Panc1 (cell line): ENCODE results near the gene PRDX2. TPM values are rescaled to one million over a fixed set of nuclear protein-coding genes. Genes with fewer than 3 reads are reported as not detected.
A peak's percentile ranks its signal among the peaks of the same experiment; 100 is the strongest.
"Not testable (repeated sequence)": the region's sequence is repeated elsewhere in the genome, so short reads cannot be mapped to it uniquely, and the experiment has no call there.

Experiments used
- ATAC-seq: fragments of 200-7000 bp; cut with Tn5 transposase; 2 replicates; pipeline ENCODE4 v1.9.1; 2020; ENCODE audit warnings: mild to moderate bottlenecking, moderate library complexity
- Bru-seq: library from RNA; stranded (reverse); fragments of 400-500 nt; gene quantifications from one replicate; lab custom pipeline; 2021; lab: Mats Ljungman, UMichigan
- BruChase-seq, 2 experiments: library from RNA; stranded (reverse); fragments of 400-500 nt; gene quantifications; one replicate each; lab custom pipeline; 2021; lab: Mats Ljungman, UMichigan
- BruUV-seq: library from RNA; stranded (reverse); fragments of 400-500 nt; replicated peaks from 2 replicates; lab custom pipeline; 2021; lab: Mats Ljungman, UMichigan
- CTCF ChIA-PET: fragments of 300-600 bp; sonication (Branson Sonifier 250); formaldehyde crosslinking; loops from one replicate; lab custom pipeline; 2022; ENCODE audit warnings: antibody characterized with exemption; lab: Charles Lee
- POLR2A ChIA-PET: fragments of 300-600 bp; sonication (Branson Sonifier 250); formaldehyde crosslinking; loops from one replicate; lab custom pipeline; 2022; ENCODE audit warnings: antibody characterized with exemption; lab: Charles Lee
- DNase-seq: peaks from one replicate; pipeline ENCODE4 v3.0.0-alpha.2; 2010; ENCODE audit warnings: low read depth, low spot score
- H3K27ac ChIP-seq: 2 replicates; pipeline ENCODE4 v1.5.1; 2011; ENCODE audit warnings: mild to moderate bottlenecking, low read length, inconsistent platforms
- H3K27me3 ChIP-seq: fragments of 200-500 bp; sonication (Bioruptor generic); 2 replicates; pipeline ENCODE4 v1.6.0; 2014; ENCODE audit warnings: low read length, inconsistent platforms; ENCODE audit not compliant: control insufficient read depth, insufficient read depth
- H3K36me3 ChIP-seq: fragments of 200-500 bp; sonication (Bioruptor generic); 2 replicates; pipeline ENCODE4 v1.5.1; 2014; ENCODE audit warnings: inconsistent platforms, mild to moderate bottlenecking, low read length, moderate library complexity; ENCODE audit not compliant: control insufficient read depth, insufficient read depth
- H3K4me1 ChIP-seq: 2 replicates; pipeline ENCODE4 v1.5.1; 2011; ENCODE audit warnings: inconsistent platforms, mild to moderate bottlenecking, low read length, moderate library complexity; ENCODE audit not compliant: control insufficient read depth, insufficient read depth
- H3K4me3 ChIP-seq, 2 experiments: 2 replicates each; pipeline ENCODE4 v1.5.1; 2011 to 2012; ENCODE audit warnings: low read depth in 2 of 2, low read length in 2 of 2, mild to moderate bottlenecking in 2 of 2, inconsistent platforms in 1 of 2, moderate library complexity in 1 of 2
- H3K9me3 ChIP-seq: fragments of 200-500 bp; sonication (Bioruptor generic); 2 replicates; pipeline ENCODE4 v1.5.1; 2014; ENCODE audit warnings: low read depth, mild to moderate bottlenecking, inconsistent platforms, low read length, moderate library complexity; ENCODE audit not compliant: control insufficient read depth, insufficient read depth
- POLR2AphosphoS5 ChIP-seq: IDR thresholded peaks from 2 replicates; pipeline ENCODE4 v1.6.1; 2012; ENCODE audit warnings: mild to moderate bottlenecking, low read depth, low read length, moderate library complexity
- REST ChIP-seq, 2 experiments: IDR thresholded peaks; 2 replicates each; pipeline ENCODE4 v1.6.1; 2011 to 2012; ENCODE audit warnings: low read depth in 2 of 2, control low read depth in 1 of 2, low read length in 1 of 2, mild to moderate bottlenecking in 1 of 2, moderate library complexity in 1 of 2; ENCODE audit not compliant: insufficient read depth in 1 of 2
- SIN3A ChIP-seq: IDR thresholded peaks from 2 replicates; pipeline ENCODE4 v1.6.1; 2012; ENCODE audit warnings: low read depth, mild to moderate bottlenecking, low read length, moderate library complexity, borderline replicate concordance; ENCODE audit not compliant: insufficient read depth
- TCF7L2 ChIP-seq: IDR thresholded peaks from 2 replicates; pipeline ENCODE4 v1.6.1; 2011; ENCODE audit warnings: mild to moderate bottlenecking, low read depth, low read length, inconsistent platforms
- in situ Hi-C: cut with HindIII; loops from 2 replicates; pipeline ENCODE4 v1.10.0; 2016; ENCODE audit warnings: low sequenced_read_pairs, low pct_unique_long_range_greater_than_20kb
- intact Hi-C: fragments of 100-400 bp; cut with micrococcal nuclease; formaldehyde crosslinking; loops from one replicate; pipeline ENCODE4 v1.10.0; 2022; ENCODE audit not compliant: unreplicated experiment
- long read RNA-seq: library from polyadenylated mRNA; unstranded; transcript quantifications from one replicate; pipeline ENCODE4 v2.0.0, GENCODE V29; 2021; ENCODE audit not compliant: unreplicated experiment
- polyA plus RNA-seq: library from polyadenylated mRNA; unstranded; fragments of >200 nt; gene quantifications from one replicate; pipeline ENCODE4 v1.2.1, GENCODE V29; 2012; ENCODE audit warnings: missing spikeins; ENCODE audit not compliant: insufficient read length
- total RNA-seq: library from RNA; stranded (reverse); gene quantifications from one replicate; pipeline ENCODE4 v1.2.1, GENCODE V29; 2021; ENCODE audit not compliant: unreplicated experiment
- TF ChIP-seq, protein P1 (sequence below): fragments of 450-650 bp; IDR thresholded peaks from 2 replicates; pipeline ENCODE4 v1.5.1; 2017; ENCODE audit warnings: mild to moderate bottlenecking

The PRDX2 gene
- total RNA-seq (61.0 TPM), Bru-seq, nascent RNA (percentile 53 among the genes with signal in this experiment), BruChase-seq, experiment 1, labeled RNA remaining after a 2-hour chase (percentile 54 among the genes with signal in this experiment), BruChase-seq, experiment 2, labeled RNA remaining after a 6-hour chase (percentile 64 among the genes with signal in this experiment)
- 149 TPM for polyA plus RNA-seq
- long read RNA-seq, transcript PRDX2-201 (6 exons, 987 nt), result major isoform, 55 of 64 reads
- long read RNA-seq, partial matches to known transcripts, result 2 of 64 reads
- long read RNA-seq, other reads (novel, unspliced or antisense), result 4 of 64 reads

DNA sequence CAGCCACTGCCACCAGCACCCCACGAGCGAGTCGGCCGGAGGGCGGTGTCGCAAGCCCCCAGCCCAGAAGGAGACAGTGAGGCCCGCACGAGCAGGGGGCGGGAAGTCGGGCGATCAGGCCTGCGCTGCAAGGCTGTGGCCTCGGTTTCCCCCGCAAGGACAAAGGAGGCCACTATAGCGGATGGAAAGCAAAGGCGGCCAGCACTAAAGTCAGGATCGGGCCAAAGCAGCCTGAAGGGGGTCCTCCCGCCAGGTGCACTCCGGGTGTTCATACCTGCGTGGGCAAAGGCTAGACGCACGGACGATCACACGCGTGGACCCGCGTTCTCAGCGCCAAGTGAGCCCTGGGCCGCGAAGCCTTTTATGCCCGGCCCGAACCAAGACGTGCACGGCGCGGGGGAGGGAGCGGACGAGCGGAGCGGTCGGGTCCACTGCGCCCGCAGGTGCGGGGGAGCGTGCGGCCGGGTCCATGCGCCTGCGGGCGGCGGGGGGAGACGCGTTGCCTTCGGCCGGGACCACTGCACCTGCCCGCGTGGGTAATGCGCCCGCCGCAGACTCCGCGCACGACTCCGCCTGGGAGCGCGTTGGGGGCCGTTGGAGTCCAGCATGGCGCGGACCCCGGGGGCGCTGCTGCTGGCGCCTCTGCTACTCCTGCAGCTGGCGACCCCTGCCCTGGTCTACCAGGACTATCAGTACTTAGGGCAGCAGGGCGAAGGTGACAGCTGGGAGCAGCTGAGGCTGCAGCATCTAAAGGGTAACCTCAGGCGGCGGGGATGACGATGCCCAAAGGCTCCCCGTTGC is at the start of gene PRDX2, which contains the start of gene THSD8:
TSS of gene PRDX2 (minus strand) at position 335 of the 801 bp plus-strand sequence. CDS start 539 bp downstream, outside the sequence.
TSS of gene THSD8 (plus strand) at position 604 of the 801 bp plus-strand sequence. CDS start at position 607, 3 bp downstream.
- Histone ChIP-seq H3K9me3 (no peaks in the 10 kb centered on the region), H3K4me3 (peak within 1 kb of the TSS; percentile 53 to 58), H3K27ac (0 out of 2 replicates have a peak within 1 kb of the TSS, but pooled peaks have one; percentile 48), H3K27me3 (no peaks in the 10 kb centered on the region), H3K4me1 (peaks cover 3% of the 10 kb centered on the region; the same call in 1 of the 2 replicates), H3K36me3 (peaks cover 4% of the 10 kb centered on the region; the same call in 1 of the 2 replicates)
- DNase-seq (no peak), ATAC-seq (peak; percentile 64)
- POLR2A ChIA-PET, result no interaction called here
- in situ Hi-C loops, result no loop called here
- no TSS peak for BruUV-seq
- TF ChIP-seq TCF7L2 (peak; percentile 39; the same call in 1 of the 2 replicates), SIN3A (no peak)
- TF ChIP-seq, protein P1, sequence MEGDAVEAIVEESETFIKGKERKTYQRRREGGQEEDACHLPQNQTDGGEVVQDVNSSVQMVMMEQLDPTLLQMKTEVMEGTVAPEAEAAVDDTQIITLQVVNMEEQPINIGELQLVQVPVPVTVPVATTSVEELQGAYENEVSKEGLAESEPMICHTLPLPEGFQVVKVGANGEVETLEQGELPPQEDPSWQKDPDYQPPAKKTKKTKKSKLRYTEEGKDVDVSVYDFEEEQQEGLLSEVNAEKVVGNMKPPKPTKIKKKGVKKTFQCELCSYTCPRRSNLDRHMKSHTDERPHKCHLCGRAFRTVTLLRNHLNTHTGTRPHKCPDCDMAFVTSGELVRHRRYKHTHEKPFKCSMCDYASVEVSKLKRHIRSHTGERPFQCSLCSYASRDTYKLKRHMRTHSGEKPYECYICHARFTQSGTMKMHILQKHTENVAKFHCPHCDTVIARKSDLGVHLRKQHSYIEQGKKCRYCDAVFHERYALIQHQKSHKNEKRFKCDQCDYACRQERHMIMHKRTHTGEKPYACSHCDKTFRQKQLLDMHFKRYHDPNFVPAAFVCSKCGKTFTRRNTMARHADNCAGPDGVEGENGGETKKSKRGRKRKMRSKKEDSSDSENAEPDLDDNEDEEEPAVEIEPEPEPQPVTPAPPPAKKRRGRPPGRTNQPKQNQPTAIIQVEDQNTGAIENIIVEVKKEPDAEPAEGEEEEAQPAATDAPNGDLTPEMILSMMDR, result no peak
- CTCF ChIA-PET, result no interaction called here
- intact Hi-C loops, result no loop called here

GRCh38 chr19:12847159-12848139 is 45.8 kb upstream of the PRDX2 start:
- in situ Hi-C loops (no loop called here), intact Hi-C loops (no loop called here)
- TF ChIP-seq, protein P1, result peak; percentile 97
- TF ChIP-seq TCF7L2 (no peak), SIN3A (no peak), REST (IDR thresholded peaks at IDR 0.05; ENCODE audit: insufficient read depth in 1 of 2, low read depth in 2 of 2, low read length in 1 of 2) (peak in 1 of 2 experiments; percentile 78; a peak in 2 of 4 replicates), POLR2AphosphoS5 (no peak)
- H3K4me3 ChIP-seq, result peak overlapping the region in 1 of 2 experiments; percentile 34; a peak in 2 of 4 replicates
- no peaks in the 10 kb centered on the region for H3K4me1 ChIP-seq
- ChIA-PET CTCF (interaction anchor here (0.5 to 2.4 kb wide), 17 partner anchors 10 to 166 kb away, joined by 3 to 14 read pairs (median 4); partner anchors contain the start of genes DHPS and TRIR), POLR2A (interaction anchor here (0.5 kb wide), 1 partner anchor 76 kb away, joined by 3 read pairs; no protein-coding TSS in a partner anchor)
- BruUV-seq, result no TSS peak
- H3K27me3 ChIP-seq, result no peaks in the 10 kb centered on the region
- ATAC-seq (peak; percentile 96), DNase-seq (no peak)
- no peaks in the 10 kb centered on the region for H3K36me3 ChIP-seq
- H3K9me3 ChIP-seq, result no peaks in the 10 kb centered on the region
- no peak overlapping the region for H3K27ac ChIP-seq

- BruUV-seq, H3K36me3 ChIP-seq, H3K27me3 ChIP-seq, POLR2A ChIA-PET, DNase-seq, H3K9me3 ChIP-seq, intact Hi-C loops, H3K27ac ChIP-seq, in situ Hi-C loops, H3K4me1 ChIP-seq, ATAC-seq, H3K4me3 ChIP-seq: not testable (repeated sequence)
- CTCF ChIA-PET, result interaction anchor here (0.6 to 2.4 kb wide), 7 partner anchors 11 to 165 kb away, joined by 3 to 14 read pairs (median 4); partner anchors contain the start of gene DHPS
Measured at GRCh38 chr19:12846613-12847012, 45.0 kb upstream of the PRDX2 start.
